ENCODE data around the gene MRPL54. TPM values are rescaled to one million over a fixed set of nuclear protein-coding genes. Genes with fewer than 3 reads are reported as not detected.

Gene MRPL54
- total RNA-seq, 1 donor, result 40.4 TPM

Other genes with a start within 250 kb of the MRPL54 start
- gene TEKTIP1, start 223.5 kb upstream of the MRPL54 start, total RNA-seq, result 0.84 TPM
- 37.8 TPM for gene MFSD12, start 205.1 kb upstream of the MRPL54 start, total RNA-seq
- 34.7 TPM for gene HMG20B, start 189.7 kb upstream of the MRPL54 start, total RNA-seq
- 0.21 TPM for gene GIPC3, start 177.2 kb upstream of the MRPL54 start, total RNA-seq
- gene TBXA2R, start 155.8 kb upstream of the MRPL54 start, total RNA-seq, result 1.8 TPM
- gene CACTIN, start 135.9 kb upstream of the MRPL54 start, total RNA-seq, result 12.2 TPM
- 8.4 TPM for gene PIP5K1C, start 62.2 kb upstream of the MRPL54 start, total RNA-seq
- gene TJP3, start 54.3 kb upstream of the MRPL54 start, total RNA-seq, result 5.7 TPM
- 47.6 TPM for gene APBA3, start 990 bp upstream of the MRPL54 start, total RNA-seq
- gene RAX2, start 9.5 kb downstream of the MRPL54 start, total RNA-seq, result not detected
- 31.6 TPM for gene MATK, start 23.7 kb downstream of the MRPL54 start, total RNA-seq
- gene ZFR2, start 106.4 kb downstream of the MRPL54 start, total RNA-seq, result 0.21 TPM
- gene ATCAY, start 118.0 kb downstream of the MRPL54 start, total RNA-seq, result not detected
- not detected for gene NMRK2, start 170.4 kb downstream of the MRPL54 start, total RNA-seq
- 17.8 TPM for gene DAPK3, start 208.4 kb downstream of the MRPL54 start, total RNA-seq
- 1,886 TPM for gene EEF2, start 222.8 kb downstream of the MRPL54 start, total RNA-seq
- 12.0 TPM for gene PIAS4, start 245.1 kb downstream of the MRPL54 start, total RNA-seq

Data from mononuclear cell (primary cell).